SU-DHL-6 (cell line): ENCODE measurements around the gene TFAP2C.

ENCODE experiments used
- H2AFZ ChIP-seq: fragments of 200-600 bp; sonication (generic); 2 replicates; pipeline ENCODE4 v1.6.1; 2014; ENCODE audit warnings: low read depth, mild to moderate bottlenecking, moderate library complexity, mixed read lengths, antibody characterized with exemption, low read length; ENCODE audit not compliant: severe bottlenecking
- H3F3A ChIP-seq: fragments of 200-600 bp; shearing (Covaris generic); 2 replicates; pipeline ENCODE4 v1.6.0; 2016; ENCODE audit warnings: antibody characterized with exemption, mild to moderate bottlenecking; ENCODE audit not compliant: insufficient read depth
- H3K27ac ChIP-seq: fragments of 200-600 bp; sonication (generic); 2 replicates; pipeline ENCODE4 v1.5.1; 2016; ENCODE audit warnings: low read depth, mild to moderate bottlenecking, low read length, moderate library complexity, mixed read lengths
- H3K27me3 ChIP-seq: fragments of 200-600 bp; sonication (generic), shearing (Covaris generic); 2 replicates; pipeline ENCODE4 v1.6.0; 2014; ENCODE audit warnings: mild to moderate bottlenecking, low read length
- H3K36me3 ChIP-seq: fragments of 200-600 bp; sonication (generic); 2 replicates; pipeline ENCODE4 v1.6.1; 2014; ENCODE audit warnings: mild to moderate bottlenecking, low read length, mixed read lengths
- H3K4me2 ChIP-seq: fragments of 300-600, 200-600 bp; shearing (Covaris generic), sonication (generic); 2 replicates; pipeline ENCODE4 v1.6.0; 2014; ENCODE audit warnings: low read length, low read depth, mild to moderate bottlenecking; ENCODE audit not compliant: poor library complexity, severe bottlenecking
- H3K4me3 ChIP-seq: fragments of 200-600 bp; sonication (generic); 2 replicates; pipeline ENCODE4 v1.5.1; 2014; ENCODE audit warnings: antibody characterized with exemption, low read length, mild to moderate bottlenecking, mixed read lengths; ENCODE audit not compliant: insufficient read depth, poor library complexity, severe bottlenecking
- H3K79me2 ChIP-seq: fragments of 200-600 bp; sonication (generic); 2 replicates; pipeline ENCODE4 v1.6.1; 2014; ENCODE audit warnings: mild to moderate bottlenecking, low read length, moderate library complexity; ENCODE audit not compliant: insufficient read depth
- H3K9ac ChIP-seq: fragments of 200-600 bp; sonication (generic); 2 replicates; pipeline ENCODE4 v1.7.0; 2014; ENCODE audit warnings: mild to moderate bottlenecking, low read length
- H3K9me2 ChIP-seq: fragments of 200-600 bp; sonication (generic); replicated peaks from 2 replicates; pipeline ENCODE4 v1.6.1; 2014; ENCODE audit warnings: low read length; ENCODE audit not compliant: insufficient read depth
- H3K9me3 ChIP-seq: fragments of 200-600 bp; sonication (generic); 2 replicates; pipeline ENCODE4 v1.6.1; 2014; ENCODE audit warnings: low read length, mixed read lengths; ENCODE audit not compliant: insufficient read depth
- H4K20me1 ChIP-seq: fragments of 200-600 bp; sonication (generic); 2 replicates; pipeline ENCODE4 v1.6.1; 2014; ENCODE audit warnings: low read depth, mild to moderate bottlenecking, antibody characterized with exemption, low read length, moderate library complexity, mixed read lengths
- CTCF ChIP-seq: fragments of 200-600 bp; sonication (generic); IDR thresholded peaks from one replicate; pipeline ENCODE4 v1.5.1; 2017; ENCODE audit warnings: antibody characterized with exemption, mild to moderate bottlenecking, low read length, moderate library complexity; ENCODE audit not compliant: insufficient read depth, poor library complexity, severe bottlenecking
- EZH2phosphoT487 ChIP-seq: fragments of 200-600 bp; sonication (generic), shearing (Covaris generic); conservative IDR thresholded peaks from 2 replicates; pipeline ENCODE4 v1.6.1; 2018; ENCODE audit warnings: mild to moderate bottlenecking, antibody characterized with exemption, low read length, moderate library complexity, mixed read lengths

TFAP2C gene

GRCh38 chr20:56628015-56628872 is 862 bp upstream of the TFAP2C start:
- H3K9me3 ChIP-seq = no peaks in the 10 kb centered on the region
- H3K9me2 ChIP-seq = no peaks in the 10 kb centered on the region
- H3F3A ChIP-seq = no peaks in the 10 kb centered on the region
- no peak overlapping the region for H3K4me2 ChIP-seq
- H3K9ac ChIP-seq = no peak overlapping the region
- no peaks in the 10 kb centered on the region for H3K36me3 ChIP-seq
- H3K27ac ChIP-seq = no peak overlapping the region
- H2AFZ ChIP-seq = no peak overlapping the region
- no peaks in the 10 kb centered on the region for H3K79me2 ChIP-seq
- no peaks in the 10 kb centered on the region for H3K27me3 ChIP-seq
- H3K4me3 ChIP-seq = no peak overlapping the region
- H4K20me1 ChIP-seq = no peaks in the 10 kb centered on the region
- TF ChIP-seq EZH2phosphoT487 = no peak
- no peak for TF ChIP-seq CTCF

GRCh38 chr20:56629464-56630085 is 469 bp downstream of the TFAP2C start:
- Histone ChIP-seq H3K36me3 (no peaks in the 10 kb centered on the region), H3K79me2 (no peaks in the 10 kb centered on the region), H3K9ac (no peak overlapping the region), H3K9me3 (no peaks in the 10 kb centered on the region), H3K4me3 (no peak overlapping the region), H3K27ac (no peak overlapping the region), H2AFZ (no peak overlapping the region), H4K20me1 (no peaks in the 10 kb centered on the region), H3K9me2 (no peaks in the 10 kb centered on the region), H3K4me2 (no peak overlapping the region), H3K27me3 (no peaks in the 10 kb centered on the region), H3F3A (no peaks in the 10 kb centered on the region)
- TF ChIP-seq EZH2phosphoT487 = no peak
- no peak for TF ChIP-seq CTCF

GRCh38 chr20:56630086-56630493 is 984 bp downstream of the TFAP2C start:
- no peak for TF ChIP-seq CTCF
- TF ChIP-seq EZH2phosphoT487 = no peak
- Histone ChIP-seq H2AFZ (no peak overlapping the region), H3K9me2 (no peaks in the 10 kb centered on the region), H3K4me2 (no peak overlapping the region), H3K4me3 (no peak overlapping the region), H3F3A (no peaks in the 10 kb centered on the region), H3K27me3 (no peaks in the 10 kb centered on the region), H3K36me3 (no peaks in the 10 kb centered on the region), H3K9me3 (no peaks in the 10 kb centered on the region), H4K20me1 (no peaks in the 10 kb centered on the region), H3K9ac (no peak overlapping the region), H3K79me2 (no peaks in the 10 kb centered on the region), H3K27ac (no peak overlapping the region)
